Measurements from ENCODE around the gene PSAPL1.

Gene PSAPL1

GRCh38 chr4:7383266-7383665 lies 51.5 kb downstream of the PSAPL1 start:
- FAIRE-seq (no peak), DNase-seq (ENCODE audit: low spot score) (no peak)

- DNase-seq (ENCODE audit: low spot score) = no peak
- FAIRE-seq = no peak
Observed at GRCh38 chr4:7382634-7383014, 52.1 kb downstream of the PSAPL1 start.

GRCh38 chr4:7381890-7382633 lies 52.7 kb downstream of the PSAPL1 start:
- DNase-seq (ENCODE audit: low spot score) (no peak), FAIRE-seq (no peak)

GRCh38 chr4:7381221-7381889 lies 53.4 kb downstream of the PSAPL1 start:
- DNase-seq (ENCODE audit: low spot score) (no peak), FAIRE-seq (no peak)
